IMR-90 (cell line): ENCODE results near the gene SELP.

Experiments used
- BHLHE40 ChIP-seq: fragments of 150-350 bp; IDR thresholded peaks from 2 replicates; pipeline ENCODE4 v1.6.1; 2016; ENCODE audit warnings: mild to moderate bottlenecking, low read depth, low read length
- CEBPB ChIP-seq: IDR thresholded peaks from 2 replicates; pipeline ENCODE4 v1.6.1; 2012; ENCODE audit warnings: low read depth, low read length, improper control_type of control experiment
- CHD1 ChIP-seq: IDR thresholded peaks from 2 replicates; pipeline ENCODE4 v1.6.1; 2012; ENCODE audit warnings: low read depth, low read length, improper control_type of control experiment
- MAFK ChIP-seq: IDR thresholded peaks from 2 replicates; pipeline ENCODE4 v1.6.1; 2012; ENCODE audit warnings: low read depth, low read length, improper control_type of control experiment
- POLR2A ChIP-seq: IDR thresholded peaks from 2 replicates; pipeline ENCODE4 v1.6.1; 2012; ENCODE audit warnings: mild to moderate bottlenecking, low read depth, low read length
- RAD21 ChIP-seq: IDR thresholded peaks from 2 replicates; pipeline ENCODE4 v1.6.1; 2012; ENCODE audit warnings: low read length, improper control_type of control experiment
- SMC3 ChIP-seq: fragments of 150-350 bp; IDR thresholded peaks from 2 replicates; pipeline ENCODE4 v1.6.1; 2016; ENCODE audit warnings: low read depth, mild to moderate bottlenecking, antibody characterized with exemption, low read length, moderate library complexity
- TF ChIP-seq, protein P1 (sequence below): conservative IDR thresholded peaks from 2 replicates; pipeline ENCODE4 v1.5.1; 2012; ENCODE audit warnings: mild to moderate bottlenecking, low read depth, low read length, improper control_type of control experiment
- TF ChIP-seq, protein P2 (sequence below): fragments of 150-350 bp; IDR thresholded peaks from 2 replicates; pipeline ENCODE4 v1.6.1; 2016; ENCODE audit warnings: low read depth, mild to moderate bottlenecking, low read length, moderate library complexity, borderline replicate concordance
- TF ChIP-seq, protein P3 (sequence below): fragments of 150-350 bp; IDR thresholded peaks from 2 replicates; pipeline ENCODE4 v1.6.1; 2017; ENCODE audit warnings: mild to moderate bottlenecking, antibody characterized with exemption, low read length, low read depth

DNA sequence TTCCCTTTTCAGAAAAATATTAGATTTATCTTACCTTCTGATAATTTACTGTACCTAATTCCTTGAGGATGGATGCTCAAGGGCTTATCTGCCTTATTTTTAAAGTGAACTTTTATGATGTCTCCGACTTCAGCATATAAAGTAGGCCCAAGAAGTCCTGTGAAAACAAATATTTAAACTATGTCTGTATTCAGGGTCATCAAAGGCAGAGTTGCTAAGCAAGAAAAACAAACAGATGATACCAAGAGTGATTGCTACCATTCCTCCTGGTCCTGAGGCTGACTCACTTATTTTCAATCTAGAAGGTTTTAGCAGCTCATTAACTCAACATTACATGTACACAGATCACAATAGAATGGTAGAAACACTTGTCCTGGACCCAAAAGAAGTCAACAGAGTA lies 57.7 kb downstream of the SELP start:
- TF ChIP-seq, protein P1, sequence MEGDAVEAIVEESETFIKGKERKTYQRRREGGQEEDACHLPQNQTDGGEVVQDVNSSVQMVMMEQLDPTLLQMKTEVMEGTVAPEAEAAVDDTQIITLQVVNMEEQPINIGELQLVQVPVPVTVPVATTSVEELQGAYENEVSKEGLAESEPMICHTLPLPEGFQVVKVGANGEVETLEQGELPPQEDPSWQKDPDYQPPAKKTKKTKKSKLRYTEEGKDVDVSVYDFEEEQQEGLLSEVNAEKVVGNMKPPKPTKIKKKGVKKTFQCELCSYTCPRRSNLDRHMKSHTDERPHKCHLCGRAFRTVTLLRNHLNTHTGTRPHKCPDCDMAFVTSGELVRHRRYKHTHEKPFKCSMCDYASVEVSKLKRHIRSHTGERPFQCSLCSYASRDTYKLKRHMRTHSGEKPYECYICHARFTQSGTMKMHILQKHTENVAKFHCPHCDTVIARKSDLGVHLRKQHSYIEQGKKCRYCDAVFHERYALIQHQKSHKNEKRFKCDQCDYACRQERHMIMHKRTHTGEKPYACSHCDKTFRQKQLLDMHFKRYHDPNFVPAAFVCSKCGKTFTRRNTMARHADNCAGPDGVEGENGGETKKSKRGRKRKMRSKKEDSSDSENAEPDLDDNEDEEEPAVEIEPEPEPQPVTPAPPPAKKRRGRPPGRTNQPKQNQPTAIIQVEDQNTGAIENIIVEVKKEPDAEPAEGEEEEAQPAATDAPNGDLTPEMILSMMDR, result no peak
- TF ChIP-seq POLR2A (no peak), CEBPB (no peak), RAD21 (no peak), BHLHE40 (no peak), SMC3 (no peak), MAFK (no peak), CHD1 (no peak)
- TF ChIP-seq, protein P2, sequence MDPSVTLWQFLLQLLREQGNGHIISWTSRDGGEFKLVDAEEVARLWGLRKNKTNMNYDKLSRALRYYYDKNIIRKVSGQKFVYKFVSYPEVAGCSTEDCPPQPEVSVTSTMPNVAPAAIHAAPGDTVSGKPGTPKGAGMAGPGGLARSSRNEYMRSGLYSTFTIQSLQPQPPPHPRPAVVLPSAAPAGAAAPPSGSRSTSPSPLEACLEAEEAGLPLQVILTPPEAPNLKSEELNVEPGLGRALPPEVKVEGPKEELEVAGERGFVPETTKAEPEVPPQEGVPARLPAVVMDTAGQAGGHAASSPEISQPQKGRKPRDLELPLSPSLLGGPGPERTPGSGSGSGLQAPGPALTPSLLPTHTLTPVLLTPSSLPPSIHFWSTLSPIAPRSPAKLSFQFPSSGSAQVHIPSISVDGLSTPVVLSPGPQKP, result no peak
- TF ChIP-seq, protein P3, sequence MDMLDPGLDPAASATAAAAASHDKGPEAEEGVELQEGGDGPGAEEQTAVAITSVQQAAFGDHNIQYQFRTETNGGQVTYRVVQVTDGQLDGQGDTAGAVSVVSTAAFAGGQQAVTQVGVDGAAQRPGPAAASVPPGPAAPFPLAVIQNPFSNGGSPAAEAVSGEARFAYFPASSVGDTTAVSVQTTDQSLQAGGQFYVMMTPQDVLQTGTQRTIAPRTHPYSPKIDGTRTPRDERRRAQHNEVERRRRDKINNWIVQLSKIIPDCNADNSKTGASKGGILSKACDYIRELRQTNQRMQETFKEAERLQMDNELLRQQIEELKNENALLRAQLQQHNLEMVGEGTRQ, result no peak
